NCI-H1417 treated with DMSO at 0.1 percent for 48 hours (cell line): ENCODE results near the gene OTUD1.

Experiments
- DNase-seq: peaks from one replicate; lab custom pipeline; 2025; lab: John Stamatoyannopoulos, UW

OTUD1 gene

GRCh38 chr10:23422003-23422411 lies 16.9 kb upstream of the OTUD1 start:
- no peak for DNase-seq

DNA sequence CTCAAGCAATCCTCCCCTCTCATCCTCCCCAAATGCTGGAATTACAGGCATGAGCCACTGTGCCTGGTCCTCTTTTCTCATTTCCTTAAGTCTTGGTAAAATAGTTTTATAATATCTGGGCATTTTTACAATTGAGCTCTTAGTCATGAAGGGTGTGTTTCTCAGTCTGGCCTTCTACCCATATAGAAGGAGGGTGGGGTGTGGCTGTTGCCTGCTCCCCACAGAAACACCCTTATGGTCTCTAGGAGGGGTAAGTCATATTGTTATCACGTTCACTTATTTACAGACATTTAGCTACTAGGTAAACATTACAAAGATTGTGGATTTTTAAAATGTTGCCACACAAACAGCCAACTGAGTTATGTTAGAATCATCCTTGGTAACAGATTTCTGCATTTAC lies 6.7 kb upstream of the OTUD1 start:
- no peak for DNase-seq

GRCh38 chr10:23432639-23433038 lies 6.2 kb upstream of the OTUD1 start:
- DNase-seq = no peak

DNA sequence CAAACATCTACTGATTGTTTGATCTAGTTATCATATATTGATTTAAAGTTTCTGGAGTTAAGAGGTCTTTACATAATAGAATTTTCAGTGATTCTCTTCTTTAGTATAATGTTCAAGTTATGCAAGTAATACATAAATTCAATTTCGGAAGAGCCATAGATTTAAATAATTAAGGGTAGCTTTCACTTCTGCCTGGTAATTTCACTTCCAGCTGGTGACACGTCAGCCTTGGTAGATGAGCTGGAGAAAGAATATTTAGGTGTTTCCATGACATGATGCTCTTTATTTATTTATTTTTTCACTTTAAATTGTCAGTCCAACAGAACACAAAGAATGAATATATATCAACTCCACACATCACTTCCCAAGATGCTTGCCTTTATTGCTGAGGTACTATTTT lies 5.2 kb upstream of the OTUD1 start:
- no peak for DNase-seq

- no peak for DNase-seq
These were observed 3.5 kb upstream of the OTUD1 start for GRCh38 chr10:23435378-23435777.

- no peak for DNase-seq
These were observed 1.9 kb upstream of the OTUD1 start for GRCh38 chr10:23436983-23437382.

GRCh38 chr10:23437963-23438546 lies 820 bp upstream of the OTUD1 start:
- DNase-seq = no peak

- no peak for DNase-seq
These were observed 631 bp downstream of the OTUD1 start for GRCh38 chr10:23439452-23439960.

DNA sequence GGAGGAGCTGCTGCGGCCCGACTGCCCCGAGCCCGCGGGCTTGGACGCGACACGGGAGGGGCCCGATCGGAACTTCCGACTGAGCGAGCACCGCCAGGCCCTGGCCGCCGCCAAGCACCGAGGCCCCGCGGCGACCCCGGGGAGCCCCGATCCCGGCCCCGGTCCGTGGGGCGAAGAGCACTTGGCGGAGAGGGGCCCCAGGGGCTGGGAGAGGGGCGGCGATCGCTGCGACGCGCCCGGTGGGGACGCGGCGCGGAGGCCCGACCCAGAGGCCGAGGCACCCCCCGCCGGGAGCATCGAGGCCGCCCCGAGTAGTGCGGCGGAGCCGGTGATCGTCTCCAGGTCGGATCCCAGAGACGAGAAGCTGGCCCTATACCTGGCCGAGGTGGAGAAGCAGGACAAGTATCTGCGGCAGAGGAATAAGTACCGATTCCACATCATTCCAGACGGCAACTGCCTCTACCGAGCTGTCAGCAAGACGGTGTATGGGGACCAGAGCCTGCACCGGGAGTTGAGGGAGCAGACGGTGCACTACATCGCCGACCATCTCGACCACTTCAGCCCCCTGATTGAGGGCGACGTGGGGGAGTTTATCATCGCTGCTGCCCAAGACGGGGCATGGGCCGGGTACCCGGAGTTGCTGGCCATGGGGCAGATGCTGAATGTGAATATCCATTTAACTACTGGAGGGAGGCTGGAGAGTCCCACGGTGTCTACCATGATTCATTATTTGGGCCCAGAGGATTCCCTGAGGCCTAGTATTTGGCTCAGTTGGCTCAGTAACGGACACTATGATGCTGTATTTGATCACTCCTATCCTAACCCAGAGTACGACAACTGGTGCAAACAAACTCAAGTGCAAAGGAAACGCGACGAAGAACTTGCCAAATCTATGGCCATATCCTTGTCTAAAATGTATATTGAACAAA lies 1.4 kb downstream of the OTUD1 start:
- DNase-seq = no peak

- no peak for DNase-seq
These were observed 2.4 kb downstream of the OTUD1 start for GRCh38 chr10:23441251-23441650.

GRCh38 chr10:23442936-23443335 lies 4.1 kb downstream of the OTUD1 start:
- DNase-seq = no peak

GRCh38 chr10:23445591-23445990 lies 6.7 kb downstream of the OTUD1 start:
- DNase-seq = no peak

GRCh38 chr10:23448323-23448722 lies 9.4 kb downstream of the OTUD1 start:
- no peak for DNase-seq

GRCh38 chr10:23448802-23449570 lies 10.1 kb downstream of the OTUD1 start:
- no peak for DNase-seq

GRCh38 chr10:23452033-23452655 lies 13.3 kb downstream of the OTUD1 start:
- no peak for DNase-seq

DNA sequence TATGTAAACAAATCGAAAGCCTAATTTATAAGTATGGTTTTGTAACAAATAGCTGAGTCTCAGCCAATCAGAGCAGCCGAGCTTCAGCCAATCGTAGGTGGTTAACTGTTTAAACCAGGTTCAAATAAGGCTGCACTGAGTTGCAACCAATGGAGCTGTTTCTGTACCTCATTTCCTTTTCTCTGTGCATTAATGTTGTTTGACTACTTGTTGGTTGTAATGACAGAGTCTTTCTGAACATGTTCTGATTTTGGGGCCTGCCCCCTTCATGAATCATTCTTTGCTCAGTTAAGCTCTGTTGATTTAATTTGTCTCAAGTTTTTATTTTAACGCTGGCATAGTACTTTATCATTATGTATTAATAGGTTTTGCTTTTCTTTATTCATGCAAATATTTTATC lies 14.6 kb downstream of the OTUD1 start:
- DNase-seq = no peak

DNA sequence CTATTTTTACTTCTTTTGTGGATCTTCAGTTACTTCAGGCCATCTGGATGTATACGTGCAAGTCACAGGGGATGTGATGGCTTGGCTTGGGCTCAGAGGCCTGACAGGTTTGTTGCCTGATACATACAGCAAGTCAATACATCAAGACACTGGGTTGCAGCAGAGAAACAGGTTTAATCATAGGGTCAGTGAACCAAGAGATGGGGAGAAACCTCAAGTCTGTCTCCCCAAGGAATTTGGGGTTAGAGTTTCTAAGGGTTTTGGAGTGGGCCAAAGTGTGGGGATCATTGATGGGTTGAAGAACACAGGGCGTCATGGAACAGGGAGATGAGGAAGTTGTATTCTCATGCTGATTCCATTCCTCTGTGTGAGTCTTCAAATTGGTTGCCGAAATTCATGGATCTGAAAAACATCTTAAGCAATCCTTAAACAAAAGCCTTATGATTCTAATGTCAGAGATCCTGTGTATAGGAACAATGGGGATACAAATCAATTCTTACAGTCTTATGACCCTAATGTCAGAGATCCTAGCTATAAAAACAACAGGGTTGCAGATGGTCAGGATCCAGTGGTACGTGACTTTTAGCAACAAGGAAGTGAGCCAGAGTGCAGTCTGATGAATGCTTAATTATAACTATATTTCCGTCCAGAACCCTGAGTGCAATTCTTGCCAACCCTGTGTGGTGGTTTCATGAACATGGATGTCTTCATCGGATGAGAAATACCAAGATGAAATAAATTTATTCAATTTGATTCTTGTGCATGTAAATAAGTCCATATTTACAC lies 18.9 kb downstream of the OTUD1 start:
- no peak for DNase-seq

DNA sequence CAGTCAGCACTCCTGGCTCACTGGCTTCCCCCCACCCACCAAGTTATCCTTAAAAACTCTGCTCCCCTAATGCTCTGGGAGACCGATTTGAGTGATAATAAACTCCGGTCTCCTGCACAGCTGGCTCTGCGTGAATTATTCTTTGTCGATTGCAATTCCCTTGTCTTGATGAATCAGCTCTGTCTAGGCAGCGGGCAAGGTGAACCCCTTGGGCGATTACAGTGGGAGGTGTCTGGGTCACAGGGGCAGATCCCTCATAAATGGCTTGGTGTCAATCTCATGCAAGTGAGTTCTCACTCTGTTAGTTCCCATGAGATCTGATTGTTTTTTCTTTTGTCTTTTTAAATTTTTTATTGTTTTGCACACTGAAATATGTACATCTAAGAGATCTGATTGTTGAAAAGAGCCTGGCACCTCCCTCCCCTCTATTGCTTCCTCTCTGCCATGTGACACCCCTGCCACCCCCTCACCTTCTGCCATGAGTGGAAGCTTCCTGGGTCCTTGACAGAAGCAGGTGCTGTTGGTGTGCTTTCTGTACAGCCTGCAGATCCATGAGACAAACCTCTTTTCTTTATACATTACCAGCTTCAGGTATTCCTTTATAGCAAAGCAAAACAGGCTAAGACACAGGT lies 20.5 kb downstream of the OTUD1 start:
- DNase-seq = no peak

DNA sequence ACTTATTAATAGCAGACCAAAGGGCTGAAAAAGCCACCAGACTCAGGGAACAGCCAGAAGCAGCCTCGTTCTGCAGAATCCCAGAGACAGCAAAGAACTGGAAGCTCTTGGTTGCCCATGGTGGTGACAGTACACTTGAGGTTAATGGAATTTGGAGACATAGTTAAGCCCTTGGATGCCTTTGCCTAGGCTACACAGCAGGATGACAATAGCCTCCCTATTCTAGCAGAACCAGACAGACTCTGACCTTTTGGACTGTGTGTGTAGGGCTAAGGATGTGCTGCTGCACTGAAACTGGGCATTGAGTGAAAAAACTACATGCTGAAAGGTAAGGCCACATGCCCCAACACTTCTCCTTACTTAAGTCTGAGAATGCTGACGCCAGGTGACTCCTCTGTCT lies 22.7 kb downstream of the OTUD1 start:
- no peak for DNase-seq

DNA sequence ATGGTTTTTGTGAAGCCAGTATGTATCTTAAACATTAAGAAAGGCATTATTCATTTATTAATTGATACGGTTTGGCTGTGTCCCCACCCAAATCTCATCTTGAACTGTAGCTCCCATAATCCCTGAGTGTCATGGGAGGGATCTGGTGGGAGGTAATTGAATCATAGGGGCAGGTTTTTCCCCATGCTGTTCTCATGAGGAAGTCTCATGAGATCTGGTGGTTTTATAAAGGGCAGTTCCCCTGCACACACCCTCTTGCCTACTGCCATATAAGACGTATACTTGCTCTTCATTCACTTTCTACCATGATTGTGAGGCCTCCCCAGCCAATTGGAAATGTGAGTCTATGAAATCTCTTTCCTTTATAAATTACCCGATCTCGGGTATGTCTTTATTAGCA lies 28.1 kb downstream of the OTUD1 start:
- no peak for DNase-seq

DNA sequence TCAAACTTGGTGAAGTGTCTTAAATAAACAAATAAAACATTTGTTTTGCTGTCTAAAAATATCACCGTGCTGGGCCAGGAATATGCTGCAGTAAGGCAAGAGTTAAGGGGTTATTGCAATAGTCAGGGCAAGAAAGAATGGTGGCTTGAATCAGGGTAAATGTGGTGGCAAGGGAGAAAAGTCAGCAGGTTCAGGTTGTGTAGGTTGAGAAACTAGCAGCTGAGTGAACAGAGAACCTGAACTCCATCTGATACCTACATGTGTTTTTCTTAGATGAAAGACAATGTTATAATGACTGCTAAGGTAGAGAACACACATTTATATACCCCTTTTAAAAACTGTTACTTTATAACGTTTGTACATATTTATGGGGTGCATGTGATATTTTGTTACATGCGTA lies 28.7 kb downstream of the OTUD1 start:
- DNase-seq = no peak
